PC-9 (cell line): ENCODE results near the gene SLAMF6.

Experiments used
- CTCF ChIP-seq: fragments of 200-600 bp; sonication (generic); conservative IDR thresholded peaks from 2 replicates; pipeline ENCODE4 v1.6.1; 2017; ENCODE audit warnings: mixed run types, antibody characterized with exemption, mild to moderate bottlenecking, moderate library complexity
- EZH2 ChIP-seq: fragments of 200-600 bp; sonication (generic); IDR thresholded peaks from 2 replicates; pipeline ENCODE4 v1.8.0; 2017; ENCODE audit warnings: antibody characterized with exemption, low read depth

GRCh38 chr1:160467576-160467975 is 55.5 kb downstream of the SLAMF6 start:
- no peak for TF ChIP-seq CTCF
- TF ChIP-seq EZH2 = no peak
